ENCODE measurements around the gene STAP1.

- TF ChIP-seq EGR1 (IDR thresholded peaks at IDR 0.05) (no peak), EP300 (IDR thresholded peaks at IDR 0.05; ENCODE audit: borderline replicate concordance) (no peak), CEBPB (IDR thresholded peaks at IDR 0.05) (no peak), TAF1 (IDR thresholded peaks at IDR 0.05; ENCODE audit: low read depth) (no peak), FOXM1 (IDR thresholded peaks at IDR 0.05; ENCODE audit: borderline replicate concordance, low read depth) (no peak), CREB1 (IDR thresholded peaks at IDR 0.05; ENCODE audit: low read depth) (no peak), YY1 (IDR thresholded peaks at IDR 0.05; ENCODE audit: low read depth) (no peak), NFIC (IDR thresholded peaks at IDR 0.05) (no peak)
- TF ChIP-seq, protein P1, sequence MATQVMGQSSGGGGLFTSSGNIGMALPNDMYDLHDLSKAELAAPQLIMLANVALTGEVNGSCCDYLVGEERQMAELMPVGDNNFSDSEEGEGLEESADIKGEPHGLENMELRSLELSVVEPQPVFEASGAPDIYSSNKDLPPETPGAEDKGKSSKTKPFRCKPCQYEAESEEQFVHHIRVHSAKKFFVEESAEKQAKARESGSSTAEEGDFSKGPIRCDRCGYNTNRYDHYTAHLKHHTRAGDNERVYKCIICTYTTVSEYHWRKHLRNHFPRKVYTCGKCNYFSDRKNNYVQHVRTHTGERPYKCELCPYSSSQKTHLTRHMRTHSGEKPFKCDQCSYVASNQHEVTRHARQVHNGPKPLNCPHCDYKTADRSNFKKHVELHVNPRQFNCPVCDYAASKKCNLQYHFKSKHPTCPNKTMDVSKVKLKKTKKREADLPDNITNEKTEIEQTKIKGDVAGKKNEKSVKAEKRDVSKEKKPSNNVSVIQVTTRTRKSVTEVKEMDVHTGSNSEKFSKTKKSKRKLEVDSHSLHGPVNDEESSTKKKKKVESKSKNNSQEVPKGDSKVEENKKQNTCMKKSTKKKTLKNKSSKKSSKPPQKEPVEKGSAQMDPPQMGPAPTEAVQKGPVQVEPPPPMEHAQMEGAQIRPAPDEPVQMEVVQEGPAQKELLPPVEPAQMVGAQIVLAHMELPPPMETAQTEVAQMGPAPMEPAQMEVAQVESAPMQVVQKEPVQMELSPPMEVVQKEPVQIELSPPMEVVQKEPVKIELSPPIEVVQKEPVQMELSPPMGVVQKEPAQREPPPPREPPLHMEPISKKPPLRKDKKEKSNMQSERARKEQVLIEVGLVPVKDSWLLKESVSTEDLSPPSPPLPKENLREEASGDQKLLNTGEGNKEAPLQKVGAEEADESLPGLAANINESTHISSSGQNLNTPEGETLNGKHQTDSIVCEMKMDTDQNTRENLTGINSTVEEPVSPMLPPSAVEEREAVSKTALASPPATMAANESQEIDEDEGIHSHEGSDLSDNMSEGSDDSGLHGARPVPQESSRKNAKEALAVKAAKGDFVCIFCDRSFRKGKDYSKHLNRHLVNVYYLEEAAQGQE (IDR thresholded peaks at IDR 0.05; ENCODE audit: low read depth) = no peak
- TF ChIP-seq, protein P2, sequence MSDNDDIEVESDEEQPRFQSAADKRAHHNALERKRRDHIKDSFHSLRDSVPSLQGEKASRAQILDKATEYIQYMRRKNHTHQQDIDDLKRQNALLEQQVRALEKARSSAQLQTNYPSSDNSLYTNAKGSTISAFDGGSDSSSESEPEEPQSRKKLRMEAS (IDR thresholded peaks at IDR 0.05) = no peak
- TF ChIP-seq, protein P3, sequence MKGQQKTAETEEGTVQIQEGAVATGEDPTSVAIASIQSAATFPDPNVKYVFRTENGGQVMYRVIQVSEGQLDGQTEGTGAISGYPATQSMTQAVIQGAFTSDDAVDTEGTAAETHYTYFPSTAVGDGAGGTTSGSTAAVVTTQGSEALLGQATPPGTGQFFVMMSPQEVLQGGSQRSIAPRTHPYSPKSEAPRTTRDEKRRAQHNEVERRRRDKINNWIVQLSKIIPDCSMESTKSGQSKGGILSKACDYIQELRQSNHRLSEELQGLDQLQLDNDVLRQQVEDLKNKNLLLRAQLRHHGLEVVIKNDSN (IDR thresholded peaks at IDR 0.05) = no peak
These were observed 74.0 kb downstream of the STAP1 start for GRCh38 chr4:67632492-67632891.

Measured in Ishikawa (cell line).